Adrenal gland (tissue), 5 donors: ENCODE measurements around the gene RAMP3.

Source experiments
- POLR2A ChIP-seq, 2 donors: fragments of 450-650 bp; IDR thresholded peaks; one replicate each; pipeline ENCODE4 v1.6.1; 2017; ENCODE audit warnings: antibody characterized with exemption in 2 of 2, mild to moderate bottlenecking in 2 of 2, moderate library complexity in 1 of 2
- TF ChIP-seq, protein P1 (sequence below), 6 experiments: fragments of 450-650 bp in 4 of 6; fragments of 200-600 bp in 2 of 6; sonication (generic) in 1 of 6; IDR thresholded peaks; 1 replicate in 5 of 6; 2 replicates in 1 of 6; pipeline versions ENCODE4 v1.5.1 to v1.8.0; 2016 to 2021; ENCODE audit warnings: antibody characterized with exemption in 6 of 6, mild to moderate bottlenecking in 2 of 6, moderate library complexity in 1 of 6
- donor health status: DM: no; HTN: no; CAD: no.

DNA sequence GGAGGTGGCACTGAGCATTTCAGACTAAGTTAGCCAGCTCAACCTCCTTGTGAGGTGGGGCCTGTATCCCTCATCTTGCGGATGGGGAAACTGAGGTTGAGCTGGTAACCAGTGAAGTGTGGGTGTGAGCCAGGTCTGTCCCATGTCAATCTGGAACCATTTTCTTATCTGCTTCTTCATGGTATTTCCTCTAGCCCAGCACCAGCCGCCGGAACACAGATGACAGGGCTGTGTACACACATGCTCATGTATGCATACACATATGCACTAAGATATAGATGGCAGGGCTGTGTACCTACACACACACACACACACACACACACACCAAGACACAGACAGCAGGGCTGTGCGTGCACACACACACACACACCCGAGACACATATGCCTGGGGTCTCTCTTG is 18.5 kb downstream of the RAMP3 start:
- TF ChIP-seq, protein P1, sequence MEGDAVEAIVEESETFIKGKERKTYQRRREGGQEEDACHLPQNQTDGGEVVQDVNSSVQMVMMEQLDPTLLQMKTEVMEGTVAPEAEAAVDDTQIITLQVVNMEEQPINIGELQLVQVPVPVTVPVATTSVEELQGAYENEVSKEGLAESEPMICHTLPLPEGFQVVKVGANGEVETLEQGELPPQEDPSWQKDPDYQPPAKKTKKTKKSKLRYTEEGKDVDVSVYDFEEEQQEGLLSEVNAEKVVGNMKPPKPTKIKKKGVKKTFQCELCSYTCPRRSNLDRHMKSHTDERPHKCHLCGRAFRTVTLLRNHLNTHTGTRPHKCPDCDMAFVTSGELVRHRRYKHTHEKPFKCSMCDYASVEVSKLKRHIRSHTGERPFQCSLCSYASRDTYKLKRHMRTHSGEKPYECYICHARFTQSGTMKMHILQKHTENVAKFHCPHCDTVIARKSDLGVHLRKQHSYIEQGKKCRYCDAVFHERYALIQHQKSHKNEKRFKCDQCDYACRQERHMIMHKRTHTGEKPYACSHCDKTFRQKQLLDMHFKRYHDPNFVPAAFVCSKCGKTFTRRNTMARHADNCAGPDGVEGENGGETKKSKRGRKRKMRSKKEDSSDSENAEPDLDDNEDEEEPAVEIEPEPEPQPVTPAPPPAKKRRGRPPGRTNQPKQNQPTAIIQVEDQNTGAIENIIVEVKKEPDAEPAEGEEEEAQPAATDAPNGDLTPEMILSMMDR (IDR thresholded peaks at IDR 0.05): no peak
- no peak for TF ChIP-seq POLR2A (IDR thresholded peaks at IDR 0.05)
